Amniotic stem cell (primary cell): Measurements from ENCODE around the gene PNPLA4.

Source experiments
- DNase-seq: peaks from one replicate; lab custom pipeline; 2025; lab: John Stamatoyannopoulos, UW

Gene PNPLA4

GRCh38 chrX:7852166-7852565 is 75.0 kb downstream of the PNPLA4 start:
- no peak for DNase-seq
